NCI-H2107 treated with DMSO at 0.1 percent for 48 hours (cell line): ENCODE data around the gene RNF41.
"Not testable (repeated sequence)": the region's sequence is repeated elsewhere in the genome, so short reads cannot be mapped to it uniquely, and the experiment has no call there.

ENCODE experiments used
- DNase-seq: peaks from one replicate; lab custom pipeline; 2025; ENCODE audit not compliant: unreplicated experiment; lab: John Stamatoyannopoulos, UW

The RNF41 gene

GRCh38 chr12:56213878-56214277 lies 7.8 kb downstream of the RNF41 start:
- DNase-seq = no peak

- DNase-seq = no peak
These were observed 9.4 kb downstream of the RNF41 start for GRCh38 chr12:56212361-56212760.

GRCh38 chr12:56208006-56208405 lies 13.7 kb downstream of the RNF41 start:
- no peak for DNase-seq

- DNase-seq = no peak
These were observed 15.1 kb downstream of the RNF41 start for GRCh38 chr12:56206452-56207166.

GRCh38 chr12:56205445-56205844 lies 16.3 kb downstream of the RNF41 start:
- no peak for DNase-seq

GRCh38 chr12:56204275-56204674 lies 17.4 kb downstream of the RNF41 start:
- DNase-seq = no peak

- DNase-seq = no peak
These were observed 18.9 kb downstream of the RNF41 start for GRCh38 chr12:56202838-56203237.

- DNase-seq = no peak
These were observed 19.4 kb downstream of the RNF41 start for GRCh38 chr12:56202366-56202765.

- no peak for DNase-seq
These were observed 22.9 kb downstream of the RNF41 start for GRCh38 chr12:56198836-56199235.

- no peak for DNase-seq
These were observed 23.6 kb downstream of the RNF41 start for GRCh38 chr12:56197921-56198635.

- DNase-seq = not testable (repeated sequence)
These were observed 24.7 kb downstream of the RNF41 start for GRCh38 chr12:56196818-56197550.

- peak; percentile 90 for DNase-seq
These were observed 28.6 kb downstream of the RNF41 start for GRCh38 chr12:56193025-56193578.

GRCh38 chr12:56192582-56192981 lies 29.1 kb downstream of the RNF41 start:
- no peak for DNase-seq

GRCh38 chr12:56190695-56191155 lies 31.0 kb downstream of the RNF41 start:
- no peak for DNase-seq

GRCh38 chr12:56189918-56190694 lies 31.6 kb downstream of the RNF41 start:
- peak; percentile 73 for DNase-seq

- peak; percentile 71 for DNase-seq
These were observed 32.4 kb downstream of the RNF41 start, which contains the start of gene SMARCC2 for GRCh38 chr12:56189099-56189917. Gene SMARCC2 (minus strand): TSS chr12:56189483. CDS start chr12:56189461, 22 bp downstream.

GRCh38 chr12:56188778-56189098 lies 33.0 kb downstream of the RNF41 start:
- DNase-seq = no peak

- no peak for DNase-seq
These were observed 33.5 kb downstream of the RNF41 start for GRCh38 chr12:56188131-56188777.

- no peak for DNase-seq
These were observed 34.8 kb downstream of the RNF41 start for GRCh38 chr12:56186957-56187356.
